Measurements from ENCODE around the gene RASSF7.

RASSF7 gene

GRCh38 chr11:533586-534395, 27.0 kb upstream of the RASSF7 start:
- no peak for DNase-seq

DNA sequence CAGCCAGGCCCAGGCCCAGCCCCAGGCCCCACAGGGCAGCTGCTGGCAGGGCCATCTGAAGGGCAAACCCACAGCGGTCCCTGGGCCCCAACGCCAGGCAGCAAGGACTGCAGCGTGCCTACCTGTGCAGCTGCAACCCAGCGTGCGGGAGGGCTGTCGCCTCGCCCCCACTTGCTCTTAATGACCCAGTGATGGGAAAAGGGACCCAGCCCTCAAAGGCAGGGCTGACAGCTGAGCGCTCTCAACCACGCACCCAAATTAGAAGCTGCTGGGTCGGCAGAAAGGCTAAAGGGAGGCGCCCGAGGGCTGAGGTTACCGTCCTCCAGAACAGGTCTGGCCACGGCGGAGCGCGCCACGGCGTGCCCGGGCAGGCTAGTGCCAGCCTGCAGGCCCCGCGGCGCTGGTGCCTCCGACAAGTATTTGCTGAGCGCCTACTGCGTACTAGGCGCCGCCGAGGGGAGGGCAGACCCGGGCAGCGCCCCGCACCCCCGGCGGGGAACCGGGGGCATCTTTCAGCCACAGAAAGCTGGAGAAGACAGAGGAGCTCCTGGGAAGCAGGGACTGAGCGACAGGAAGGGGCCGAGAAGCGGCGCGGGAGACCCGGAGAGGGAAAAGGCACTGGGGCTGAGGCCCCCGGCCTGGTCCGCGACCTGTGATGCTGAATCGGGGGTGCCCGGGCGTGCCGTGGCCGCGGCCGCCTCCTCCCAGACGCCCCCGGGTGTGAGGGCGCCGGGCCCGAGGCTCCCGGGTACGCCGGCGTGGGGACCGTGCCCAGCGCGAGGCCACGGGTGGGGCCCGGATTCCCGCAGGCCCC, 26.2 kb upstream of the RASSF7 start:
- no peak for DNase-seq

DNA sequence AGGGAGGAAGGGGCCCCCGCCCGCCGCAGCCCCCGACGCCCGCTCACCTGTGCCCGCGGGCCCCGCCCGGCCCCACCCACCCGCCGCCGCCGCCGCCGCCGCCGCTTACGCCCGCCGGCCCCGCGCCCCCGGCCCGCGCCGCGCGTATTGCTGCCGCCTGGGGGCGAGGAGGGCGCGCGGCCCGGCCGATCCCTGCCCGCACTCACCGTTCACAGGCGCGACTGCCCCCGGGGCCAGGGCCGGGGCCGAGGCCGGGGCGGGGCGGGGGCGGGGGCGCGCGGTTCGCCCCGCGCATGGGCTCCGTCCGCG, 25.6 kb upstream of the RASSF7 start:
- DNase-seq: no peak

GRCh38 chr11:535519-536454, 25.0 kb upstream of the RASSF7 start, which contains the start of gene HRAS:
TSS of gene HRAS (minus strand) at chr11:535576.
- peak; percentile 91 for DNase-seq

DNA sequence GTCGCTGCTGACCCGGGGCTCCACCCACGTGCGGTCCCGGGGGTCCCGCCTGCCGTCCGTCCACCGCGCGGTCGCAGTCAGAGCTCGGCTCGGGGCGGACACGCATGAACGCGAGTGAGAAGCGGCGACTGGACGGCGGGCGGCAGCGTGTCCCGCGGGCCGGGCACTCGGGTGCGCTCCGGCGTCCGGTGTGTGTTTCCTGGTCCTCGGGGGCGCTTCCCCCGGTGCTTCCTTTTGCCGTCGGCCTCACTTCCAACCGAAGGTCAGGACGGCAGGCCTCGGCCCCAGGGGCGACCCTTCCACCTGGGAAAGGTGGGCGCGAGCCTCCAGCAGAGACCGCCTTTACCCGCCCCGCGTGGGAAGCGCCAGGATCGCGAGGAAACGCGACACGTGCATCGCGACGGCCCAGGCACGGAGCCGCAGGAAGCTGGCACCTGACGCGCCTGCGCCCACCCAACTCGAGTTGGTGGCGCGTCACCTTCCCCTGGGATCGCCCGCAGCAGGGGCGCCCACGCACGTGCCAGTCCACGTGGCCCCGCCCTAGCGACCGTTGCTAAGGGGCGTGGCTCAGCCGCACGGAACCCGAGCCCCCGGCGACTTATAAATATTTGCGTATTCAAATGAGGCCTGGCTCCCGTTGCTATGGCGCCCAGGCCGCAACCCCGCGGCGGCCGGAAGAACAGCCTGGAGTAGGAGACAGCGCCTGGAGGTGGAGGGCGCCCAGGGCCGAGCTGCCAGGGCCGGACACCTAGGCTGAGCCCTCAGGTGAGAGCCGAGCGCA, 23.7 kb upstream of the RASSF7 start, which contains the start of gene LRRC56:
TSS of gene LRRC56 (plus strand) at position 687 of the 781 bp plus-strand sequence. CDS start 3,158 bp downstream, outside the sequence.
- DNase-seq: peak; percentile 79

DNA sequence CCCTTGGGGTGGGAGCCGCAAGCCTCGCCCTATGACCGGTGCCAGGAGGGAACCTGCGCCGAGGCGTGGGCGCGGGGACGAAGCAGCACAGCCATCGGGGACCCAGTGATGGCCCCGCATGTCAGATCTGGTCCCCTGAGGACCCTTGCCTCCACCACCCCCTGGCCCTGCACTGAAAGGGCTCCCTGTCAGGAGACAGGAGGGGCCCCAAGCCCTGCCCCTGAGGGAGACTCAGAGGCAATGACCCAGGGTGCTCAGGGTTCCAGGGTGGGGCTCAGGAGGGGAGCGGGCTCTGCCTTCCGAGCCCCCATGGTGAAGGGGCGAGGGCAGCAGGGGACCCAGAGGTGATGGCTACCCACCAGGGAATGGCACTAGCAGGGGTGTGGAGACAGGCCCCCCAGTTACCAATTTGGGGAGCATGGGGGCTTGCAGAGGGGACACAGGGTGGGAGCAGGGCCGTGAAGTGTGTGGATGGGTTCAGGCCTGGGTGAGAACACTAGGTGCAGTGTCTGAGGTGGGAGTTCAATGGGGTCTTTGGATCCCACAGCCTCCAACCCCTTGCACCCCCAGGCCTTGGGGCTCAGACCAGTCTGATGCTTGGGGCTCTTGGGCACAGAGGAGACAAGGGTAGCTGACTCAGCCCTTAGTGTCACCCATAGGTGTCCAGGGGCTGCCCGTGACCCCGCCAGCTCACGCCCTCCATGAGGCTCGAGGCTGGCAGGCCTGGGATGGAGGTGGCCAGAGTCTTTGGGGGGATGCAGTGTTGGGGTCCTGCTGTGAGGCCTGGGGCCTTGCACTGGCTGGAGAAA, 22.9 kb upstream of the RASSF7 start:
- no peak for DNase-seq

DNA sequence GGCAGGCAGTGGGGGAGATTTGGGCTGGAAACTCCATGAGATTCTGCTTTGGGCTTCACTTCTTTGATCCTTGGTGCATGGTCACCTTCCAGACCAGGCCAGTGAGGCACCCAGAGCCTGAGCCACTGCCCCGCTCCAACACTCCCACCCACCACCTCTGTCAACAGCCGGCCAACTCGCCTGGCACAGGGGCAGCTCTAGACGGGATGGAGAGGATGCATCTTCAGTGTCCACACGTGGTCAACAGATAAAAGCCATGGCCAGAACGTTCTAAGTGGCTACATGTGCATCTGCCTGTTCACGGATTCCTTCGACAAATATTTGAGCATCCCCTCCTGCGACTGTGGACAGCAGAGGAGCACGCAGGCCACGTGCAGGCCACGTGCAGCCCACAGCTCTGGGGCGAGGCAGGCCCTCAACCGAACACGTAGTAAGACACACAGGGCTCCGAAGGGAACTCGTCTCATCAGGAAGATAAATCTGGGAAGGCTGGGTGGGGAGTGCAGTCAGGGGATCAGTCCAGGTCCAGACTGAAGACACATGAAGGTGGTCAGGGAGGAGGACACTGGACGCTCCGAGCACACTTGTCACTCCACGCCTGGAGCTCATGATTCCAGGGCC, 22.2 kb upstream of the RASSF7 start:
- DNase-seq: no peak

DNA sequence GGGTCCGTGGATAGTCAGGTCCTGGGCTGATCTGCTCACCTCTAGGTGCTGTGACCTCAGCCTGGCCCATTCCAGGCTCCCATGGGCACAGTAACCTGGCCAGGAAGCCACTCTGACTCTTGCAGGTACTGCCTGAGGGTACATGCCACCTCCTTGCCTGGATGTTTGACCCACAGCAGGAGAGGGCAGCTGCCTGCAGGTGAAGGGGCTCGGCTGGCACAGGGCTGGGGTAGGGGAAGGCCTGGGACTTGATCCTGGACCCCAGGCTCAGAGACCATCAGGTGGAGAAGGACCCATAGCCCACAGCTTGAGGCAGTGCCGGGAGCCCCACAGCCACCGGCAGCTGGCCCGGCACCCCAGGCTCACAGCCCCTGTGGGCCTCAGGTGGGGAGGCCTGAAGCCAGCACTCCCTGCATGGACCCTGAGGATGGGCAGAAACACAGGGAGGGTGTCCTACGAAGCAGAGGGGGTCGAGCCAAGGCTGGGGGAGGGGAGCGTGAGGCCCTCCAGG, 20.7 kb upstream of the RASSF7 start:
- DNase-seq: no peak

DNA sequence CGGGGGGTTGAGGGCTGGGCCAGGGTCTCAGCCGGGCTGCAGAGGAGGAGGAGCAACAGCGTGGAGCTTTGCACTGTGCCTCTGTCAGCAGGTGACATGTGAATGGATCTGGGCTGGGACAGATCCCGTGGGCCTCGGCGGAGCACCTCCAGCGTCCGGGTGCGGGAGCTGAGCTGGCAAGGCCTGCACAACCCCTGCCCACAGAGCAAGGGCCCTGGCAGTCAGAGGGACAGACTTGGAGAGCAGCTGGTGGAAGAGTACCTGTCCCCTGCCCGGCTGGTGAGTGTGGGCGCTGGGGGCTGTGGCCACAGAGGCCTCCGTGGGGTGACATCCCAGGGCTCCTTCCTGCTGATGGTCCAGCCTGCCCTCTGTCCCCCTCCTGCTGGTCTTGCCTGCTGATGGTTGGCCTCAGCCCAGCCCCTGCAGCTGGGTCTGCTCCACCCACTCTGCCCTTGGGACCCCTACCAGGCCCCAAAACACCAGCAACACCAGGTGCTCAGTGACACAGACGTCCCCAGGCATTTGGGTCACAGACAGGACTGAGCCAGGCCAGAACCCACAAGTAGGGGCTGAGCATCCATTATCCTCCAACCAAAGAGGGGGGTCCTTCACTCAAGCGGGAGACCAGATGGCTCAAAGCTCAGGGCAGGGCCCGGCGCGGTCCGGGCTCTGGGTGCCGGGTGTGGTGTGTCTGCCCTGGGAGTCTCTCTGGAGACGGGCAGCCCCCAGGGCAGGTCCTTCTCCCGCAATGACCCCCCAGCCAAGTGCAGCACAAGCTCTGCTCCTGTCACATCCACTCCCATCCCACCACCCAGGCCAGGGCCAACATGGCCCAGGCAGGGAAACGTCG, 20.0 kb upstream of the RASSF7 start:
- no peak for DNase-seq

DNA sequence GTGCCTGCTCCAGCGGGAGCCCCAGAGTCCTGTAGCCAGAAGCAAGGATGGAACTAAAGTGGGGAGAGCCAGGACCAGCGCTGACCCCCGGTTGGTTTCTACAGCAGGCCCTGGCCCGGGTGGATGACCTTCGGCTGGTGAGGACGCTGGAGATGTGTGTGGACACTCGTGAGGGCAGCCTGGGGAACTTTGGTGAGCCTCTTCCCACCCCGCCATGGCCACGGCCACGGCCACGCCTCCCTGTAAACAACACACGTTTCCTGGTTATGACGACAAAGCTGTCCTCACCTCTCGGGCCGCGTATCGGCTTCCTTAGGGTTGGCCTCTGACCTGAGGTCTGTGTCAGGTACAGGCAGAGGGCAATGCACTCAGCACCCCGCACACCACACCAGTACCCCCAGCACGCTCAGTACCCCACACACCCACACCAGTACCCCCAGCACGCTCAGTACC, 19.3 kb upstream of the RASSF7 start:
- DNase-seq: no peak

DNA sequence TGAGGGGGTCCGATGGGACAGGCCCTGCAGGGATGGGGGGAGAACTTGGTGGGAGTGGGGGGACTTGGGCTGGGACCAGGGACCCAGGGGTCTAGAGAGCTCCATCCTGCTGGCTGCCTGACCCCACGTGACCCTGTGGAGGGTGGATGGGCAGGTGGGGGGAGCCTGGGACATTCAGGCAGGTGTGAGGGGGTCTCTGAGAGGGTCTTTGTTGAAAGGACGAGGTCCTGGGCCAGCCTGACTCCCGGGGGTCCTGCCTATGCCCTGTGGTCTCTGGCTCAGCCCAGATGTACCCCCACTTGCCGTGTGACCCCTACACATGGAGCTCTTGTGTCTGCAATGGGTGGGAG, 16.0 kb upstream of the RASSF7 start:
- no peak for DNase-seq

- no peak for DNase-seq
These were observed 15.6 kb upstream of the RASSF7 start for GRCh38 chr11:545171-545570.

DNA sequence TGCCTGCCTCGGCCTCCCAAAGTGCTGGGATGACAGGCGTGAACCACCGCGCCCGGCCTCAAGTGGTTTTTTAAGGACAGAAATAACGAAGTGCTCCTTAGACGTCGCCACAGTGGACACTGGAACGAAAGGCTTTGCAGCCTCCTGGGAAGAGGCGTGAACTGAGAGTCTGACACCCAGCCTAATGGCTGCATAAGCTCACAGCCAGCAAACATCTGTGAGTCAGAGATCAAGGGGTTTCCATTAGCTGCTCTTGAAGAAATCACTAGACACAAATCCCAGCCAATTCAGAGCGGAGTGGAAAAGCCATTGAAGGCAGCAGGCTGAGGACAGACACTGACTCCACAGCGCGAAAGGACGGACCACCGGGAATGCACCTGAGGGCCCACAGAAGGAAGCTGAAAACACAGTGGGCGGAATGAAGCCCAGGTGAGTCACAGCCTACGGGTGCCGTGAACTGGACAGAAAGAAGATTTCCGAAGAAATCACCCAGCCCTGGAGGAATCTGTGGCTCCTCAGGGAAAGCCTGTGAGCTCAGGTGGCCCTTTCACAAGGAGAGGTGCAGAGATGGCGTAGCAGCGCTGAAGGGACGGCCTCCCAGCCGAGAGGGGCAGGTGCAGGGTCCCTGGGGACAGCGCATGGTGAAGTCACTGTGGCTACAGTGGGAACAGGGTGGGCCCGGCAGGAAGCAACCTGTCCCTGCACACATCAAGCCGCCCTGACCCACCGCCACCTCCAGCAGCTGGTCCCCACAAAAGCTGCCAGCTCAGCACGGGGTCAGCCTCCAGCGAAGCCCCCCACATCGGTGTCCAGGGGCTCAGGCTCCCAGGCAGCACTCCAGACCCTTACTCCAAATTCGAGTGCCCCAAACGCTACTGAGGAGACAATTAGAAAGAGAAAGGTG, 11.8 kb upstream of the RASSF7 start:
- DNase-seq: no peak

- no peak for DNase-seq
These were observed 10.6 kb upstream of the RASSF7 start for GRCh38 chr11:550021-550745.

- DNase-seq: no peak
These were observed 10.1 kb upstream of the RASSF7 start for GRCh38 chr11:550746-551085.

GRCh38 chr11:551131-551530, 9.6 kb upstream of the RASSF7 start:
- DNase-seq: no peak

DNA sequence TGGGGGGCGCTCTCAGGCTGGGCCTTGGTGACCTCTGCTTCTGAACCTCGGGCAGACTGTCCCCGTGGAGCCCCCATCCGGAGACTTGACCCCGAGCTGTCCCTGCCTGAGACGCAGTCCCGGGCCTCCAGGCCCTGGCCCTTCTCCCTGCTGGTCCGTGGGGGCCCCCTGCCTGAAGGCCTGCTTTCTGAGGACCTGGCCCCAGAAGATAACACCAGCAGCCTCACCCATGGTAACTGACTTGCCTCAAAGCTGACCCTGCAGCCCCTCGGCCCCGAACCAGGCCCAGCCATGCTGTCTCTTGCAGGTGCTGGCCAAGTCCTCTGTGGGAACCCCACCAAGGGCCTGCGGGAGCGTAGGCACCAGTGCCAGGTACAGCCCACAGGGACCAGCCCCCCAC, 9.2 kb upstream of the RASSF7 start:
- DNase-seq: no peak
